Measurements from ENCODE around the gene PEX14. TPM values are rescaled to one million over a fixed set of nuclear protein-coding genes. Genes with fewer than 3 reads are reported as not detected.

PEX14 gene
- total RNA-seq, 1 experiment from 2014 or later = 29.3 TPM

DNA sequence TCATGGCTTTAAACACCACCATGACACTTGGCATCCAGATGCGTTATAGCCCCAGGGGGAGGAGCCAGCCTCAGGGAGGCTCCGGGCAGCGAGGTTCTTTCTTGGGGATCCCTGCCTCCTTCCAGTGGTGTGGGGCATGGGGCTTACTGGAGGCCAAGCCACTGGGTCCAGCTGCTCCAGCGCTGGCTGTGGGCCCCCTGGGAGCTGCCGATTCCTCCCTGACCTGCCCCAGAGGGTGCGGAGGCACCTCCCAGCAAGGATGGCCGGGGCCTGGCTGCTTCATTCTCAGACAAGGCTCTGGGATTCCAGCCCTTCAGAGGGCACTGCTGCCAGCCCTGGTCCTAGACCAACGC, 159.3 kb downstream of the PEX14 start:
- no peaks in the 10 kb centered on the region for H4K20me1 ChIP-seq (ENCODE audit: insufficient read depth)
- H3K4me2 ChIP-seq (ENCODE audit: low read length) = no peak overlapping the region
- CTCF ChIA-PET = no interaction called here
- no peaks in the 10 kb centered on the region for H3K36me3 ChIP-seq (ENCODE audit: control insufficient read depth in 1 of 2, insufficient read depth in 2 of 2, low read length in 2 of 2)
- RAD21 ChIA-PET (ENCODE audit: low non-redundant PET in 1 of 2, low total read pairs in 2 of 2, uncharacterized antibody in 2 of 2, unreplicated experiment in 2 of 2) = no interaction called here
- no peaks in the 10 kb centered on the region for H3K27me3 ChIP-seq (ENCODE audit: insufficient read depth, low read length)
- DNase-seq (ENCODE audit: low read depth, low spot score) (no peak), ATAC-seq (no peak)
- no peak overlapping the region for H3K27ac ChIP-seq (ENCODE audit: low read depth, low read length)
- H3K9me2 ChIP-seq (ENCODE audit: insufficient read depth) = no peaks in the 10 kb centered on the region
- H3K9me3 ChIP-seq (ENCODE audit: control insufficient read depth in 1 of 2, insufficient read depth in 1 of 2, low read depth in 1 of 2, low read length in 2 of 2) = no peaks in the 10 kb centered on the region
- intact Hi-C loops (cut with micrococcal nuclease) = no loop called here
- peaks cover 0 to 7% of the 10 kb centered on the region in 2 experiments; a peak in 1 of 4 replicates for H3K4me1 ChIP-seq (ENCODE audit: control insufficient read depth in 1 of 2, insufficient read depth in 2 of 2, low read length in 2 of 2)
- H3K79me2 ChIP-seq (ENCODE audit: insufficient read depth, low read length) = no peaks in the 10 kb centered on the region
- H3K9ac ChIP-seq (ENCODE audit: low read length) = no peak overlapping the region
- BruUV-seq (replicated peaks) = no TSS peak
- no peak overlapping the region for H2AFZ ChIP-seq (ENCODE audit: low read depth, low read length, poor library complexity, severe bottlenecking)
- no peak overlapping the region for H3K4me3 ChIP-seq (replicated peaks in 1 of 2; ENCODE audit: low read depth in 1 of 2, low read length in 2 of 2)
- POLR2A ChIA-PET = no interaction called here
- no peak for TF ChIP-seq EZH2phosphoT487 (IDR thresholded peaks at IDR 0.05; ENCODE audit: borderline replicate concordance)
- no peak for TF ChIP-seq TCF7L2 (IDR thresholded peaks at IDR 0.05; ENCODE audit: borderline replicate concordance, extremely low read depth, insufficient read depth, insufficient read length)
- TF ChIP-seq, protein P1, sequence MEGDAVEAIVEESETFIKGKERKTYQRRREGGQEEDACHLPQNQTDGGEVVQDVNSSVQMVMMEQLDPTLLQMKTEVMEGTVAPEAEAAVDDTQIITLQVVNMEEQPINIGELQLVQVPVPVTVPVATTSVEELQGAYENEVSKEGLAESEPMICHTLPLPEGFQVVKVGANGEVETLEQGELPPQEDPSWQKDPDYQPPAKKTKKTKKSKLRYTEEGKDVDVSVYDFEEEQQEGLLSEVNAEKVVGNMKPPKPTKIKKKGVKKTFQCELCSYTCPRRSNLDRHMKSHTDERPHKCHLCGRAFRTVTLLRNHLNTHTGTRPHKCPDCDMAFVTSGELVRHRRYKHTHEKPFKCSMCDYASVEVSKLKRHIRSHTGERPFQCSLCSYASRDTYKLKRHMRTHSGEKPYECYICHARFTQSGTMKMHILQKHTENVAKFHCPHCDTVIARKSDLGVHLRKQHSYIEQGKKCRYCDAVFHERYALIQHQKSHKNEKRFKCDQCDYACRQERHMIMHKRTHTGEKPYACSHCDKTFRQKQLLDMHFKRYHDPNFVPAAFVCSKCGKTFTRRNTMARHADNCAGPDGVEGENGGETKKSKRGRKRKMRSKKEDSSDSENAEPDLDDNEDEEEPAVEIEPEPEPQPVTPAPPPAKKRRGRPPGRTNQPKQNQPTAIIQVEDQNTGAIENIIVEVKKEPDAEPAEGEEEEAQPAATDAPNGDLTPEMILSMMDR (IDR thresholded peaks at IDR 0.05 in 2 of 3, conservative IDR thresholded peaks at IDR 0.05 in 1 of 3; ENCODE audit: borderline replicate concordance in 1 of 3, insufficient read depth in 1 of 3, low read depth in 2 of 3, low read length in 2 of 3) = no peak
- no peak for TF ChIP-seq RAD21 (IDR thresholded peaks at IDR 0.05; ENCODE audit: low read depth)
- TF ChIP-seq SP1 (IDR thresholded peaks at IDR 0.05; ENCODE audit: low read depth) = no peak
- no peak for TF ChIP-seq ZNF274 (IDR thresholded peaks at IDR 0.05; ENCODE audit: low read depth, low read length)
- no peak for TF ChIP-seq POLR2A (IDR thresholded peaks at IDR 0.05; ENCODE audit: borderline replicate concordance, extremely low read depth, insufficient read depth, insufficient read length)
- TF ChIP-seq EGR1 (IDR thresholded peaks at IDR 0.05; ENCODE audit: low read depth) = no peak
- TF ChIP-seq SIN3A (IDR thresholded peaks at IDR 0.05; ENCODE audit: low read depth) = no peak
- TF ChIP-seq, protein P2, sequence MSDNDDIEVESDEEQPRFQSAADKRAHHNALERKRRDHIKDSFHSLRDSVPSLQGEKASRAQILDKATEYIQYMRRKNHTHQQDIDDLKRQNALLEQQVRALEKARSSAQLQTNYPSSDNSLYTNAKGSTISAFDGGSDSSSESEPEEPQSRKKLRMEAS (IDR thresholded peaks at IDR 0.05) = no peak
- TF ChIP-seq CEBPB (IDR thresholded peaks at IDR 0.05; ENCODE audit: low read depth) = no peak
- TF ChIP-seq, protein P3, sequence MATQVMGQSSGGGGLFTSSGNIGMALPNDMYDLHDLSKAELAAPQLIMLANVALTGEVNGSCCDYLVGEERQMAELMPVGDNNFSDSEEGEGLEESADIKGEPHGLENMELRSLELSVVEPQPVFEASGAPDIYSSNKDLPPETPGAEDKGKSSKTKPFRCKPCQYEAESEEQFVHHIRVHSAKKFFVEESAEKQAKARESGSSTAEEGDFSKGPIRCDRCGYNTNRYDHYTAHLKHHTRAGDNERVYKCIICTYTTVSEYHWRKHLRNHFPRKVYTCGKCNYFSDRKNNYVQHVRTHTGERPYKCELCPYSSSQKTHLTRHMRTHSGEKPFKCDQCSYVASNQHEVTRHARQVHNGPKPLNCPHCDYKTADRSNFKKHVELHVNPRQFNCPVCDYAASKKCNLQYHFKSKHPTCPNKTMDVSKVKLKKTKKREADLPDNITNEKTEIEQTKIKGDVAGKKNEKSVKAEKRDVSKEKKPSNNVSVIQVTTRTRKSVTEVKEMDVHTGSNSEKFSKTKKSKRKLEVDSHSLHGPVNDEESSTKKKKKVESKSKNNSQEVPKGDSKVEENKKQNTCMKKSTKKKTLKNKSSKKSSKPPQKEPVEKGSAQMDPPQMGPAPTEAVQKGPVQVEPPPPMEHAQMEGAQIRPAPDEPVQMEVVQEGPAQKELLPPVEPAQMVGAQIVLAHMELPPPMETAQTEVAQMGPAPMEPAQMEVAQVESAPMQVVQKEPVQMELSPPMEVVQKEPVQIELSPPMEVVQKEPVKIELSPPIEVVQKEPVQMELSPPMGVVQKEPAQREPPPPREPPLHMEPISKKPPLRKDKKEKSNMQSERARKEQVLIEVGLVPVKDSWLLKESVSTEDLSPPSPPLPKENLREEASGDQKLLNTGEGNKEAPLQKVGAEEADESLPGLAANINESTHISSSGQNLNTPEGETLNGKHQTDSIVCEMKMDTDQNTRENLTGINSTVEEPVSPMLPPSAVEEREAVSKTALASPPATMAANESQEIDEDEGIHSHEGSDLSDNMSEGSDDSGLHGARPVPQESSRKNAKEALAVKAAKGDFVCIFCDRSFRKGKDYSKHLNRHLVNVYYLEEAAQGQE (IDR thresholded peaks at IDR 0.05; ENCODE audit: low read depth) = no peak
- no peak for TF ChIP-seq CBX3 (IDR thresholded peaks at IDR 0.05; ENCODE audit: low read depth)
- TF ChIP-seq, protein P4, sequence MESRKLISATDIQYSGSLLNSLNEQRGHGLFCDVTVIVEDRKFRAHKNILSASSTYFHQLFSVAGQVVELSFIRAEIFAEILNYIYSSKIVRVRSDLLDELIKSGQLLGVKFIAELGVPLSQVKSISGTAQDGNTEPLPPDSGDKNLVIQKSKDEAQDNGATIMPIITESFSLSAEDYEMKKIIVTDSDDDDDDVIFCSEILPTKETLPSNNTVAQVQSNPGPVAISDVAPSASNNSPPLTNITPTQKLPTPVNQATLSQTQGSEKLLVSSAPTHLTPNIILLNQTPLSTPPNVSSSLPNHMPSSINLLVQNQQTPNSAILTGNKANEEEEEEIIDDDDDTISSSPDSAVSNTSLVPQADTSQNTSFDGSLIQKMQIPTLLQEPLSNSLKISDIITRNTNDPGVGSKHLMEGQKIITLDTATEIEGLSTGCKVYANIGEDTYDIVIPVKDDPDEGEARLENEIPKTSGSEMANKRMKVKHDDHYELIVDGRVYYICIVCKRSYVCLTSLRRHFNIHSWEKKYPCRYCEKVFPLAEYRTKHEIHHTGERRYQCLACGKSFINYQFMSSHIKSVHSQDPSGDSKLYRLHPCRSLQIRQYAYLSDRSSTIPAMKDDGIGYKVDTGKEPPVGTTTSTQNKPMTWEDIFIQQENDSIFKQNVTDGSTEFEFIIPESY (IDR thresholded peaks at IDR 0.05; ENCODE audit: extremely low read depth, insufficient replicate concordance, low read length) = no peak
- no peak for TF ChIP-seq YY1 (IDR thresholded peaks at IDR 0.05; ENCODE audit: extremely low read depth, insufficient replicate concordance, low read depth, low read length)
- no peak for TF ChIP-seq ZFX (IDR thresholded peaks at IDR 0.05)
- no peak for TF ChIP-seq POLR2AphosphoS5 (IDR thresholded peaks at IDR 0.05; ENCODE audit: low read depth, low read length)
- no peak for TF ChIP-seq ELF1 (IDR thresholded peaks at IDR 0.05; ENCODE audit: borderline replicate concordance, low read depth)
